GM18870 (cell line): ENCODE results near the gene SLN.

Experiments
- ATAC-seq: cut with Tn5 transposase; IDR thresholded peaks from one replicate; pipeline ENCODE4 v1.9.1; 2021; ENCODE audit warnings: moderate library complexity; ENCODE audit not compliant: unreplicated experiment

The SLN gene

DNA sequence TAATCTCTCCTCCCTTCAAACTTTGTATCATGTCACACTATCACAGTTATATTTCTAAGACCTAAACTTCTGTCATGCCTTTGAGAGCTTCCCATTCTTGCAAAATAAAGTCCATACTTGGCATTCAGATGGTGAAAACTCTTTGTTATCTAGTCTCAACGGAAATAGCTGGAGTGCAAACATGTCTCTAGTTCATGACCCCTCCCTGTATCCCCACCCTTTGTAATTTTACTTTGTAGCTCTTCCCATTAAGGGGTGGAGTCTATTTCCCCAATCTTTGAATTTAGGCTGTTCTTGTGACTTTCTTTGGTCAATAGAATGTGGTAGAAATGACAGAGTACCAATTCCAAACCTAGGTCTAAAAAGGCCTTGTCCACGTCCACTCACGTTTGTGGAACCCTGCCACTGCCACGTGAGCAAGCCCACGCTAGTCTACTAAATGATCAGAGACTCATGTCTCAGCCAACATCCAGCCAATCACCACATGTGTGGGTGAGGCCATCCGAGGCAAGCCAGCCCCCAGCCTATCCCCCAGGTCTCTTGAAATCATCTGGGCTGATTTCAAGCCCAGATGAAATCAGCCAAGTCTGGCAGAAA, 23.4 kb downstream of the SLN start:
- ATAC-seq, result no peak

DNA sequence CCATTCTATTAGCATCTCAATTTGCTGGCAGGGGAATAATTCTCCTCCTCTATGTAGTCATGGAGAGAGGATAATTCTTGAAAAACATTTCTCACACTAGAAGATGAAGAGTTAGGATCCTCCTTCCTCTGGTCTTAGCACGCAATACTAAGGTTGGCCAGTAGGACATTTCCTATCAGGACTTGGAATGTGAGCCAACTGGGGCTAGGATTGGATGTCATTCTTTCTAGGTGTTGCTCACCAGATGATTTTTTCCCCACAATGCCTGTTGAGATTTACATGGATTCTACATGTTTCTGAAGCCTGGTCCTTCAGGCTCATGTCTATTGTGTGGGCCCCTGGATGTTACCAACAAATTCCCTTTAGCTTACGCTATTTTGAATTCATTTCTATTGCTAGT, 28.0 kb downstream of the SLN start:
- ATAC-seq, result no peak

DNA sequence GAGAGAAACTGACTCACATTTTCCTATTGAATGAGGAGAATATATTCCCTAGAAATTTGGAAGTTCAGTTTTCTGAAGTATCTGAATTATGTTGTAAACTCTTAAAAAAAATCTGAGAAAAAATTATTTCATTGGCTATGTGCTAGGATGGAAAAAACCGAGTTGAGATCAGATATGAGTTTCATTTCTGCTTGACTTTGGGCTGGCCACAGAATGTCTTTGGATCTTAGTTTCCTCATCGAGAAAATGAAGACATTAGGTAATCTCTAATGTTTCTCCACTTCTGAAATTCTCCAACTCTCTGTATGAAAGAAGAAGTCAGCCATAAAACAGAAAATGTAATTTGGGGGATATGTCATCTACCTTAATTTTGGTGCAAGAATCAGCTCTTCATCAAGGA, 28.8 kb downstream of the SLN start:
- no peak for ATAC-seq

DNA sequence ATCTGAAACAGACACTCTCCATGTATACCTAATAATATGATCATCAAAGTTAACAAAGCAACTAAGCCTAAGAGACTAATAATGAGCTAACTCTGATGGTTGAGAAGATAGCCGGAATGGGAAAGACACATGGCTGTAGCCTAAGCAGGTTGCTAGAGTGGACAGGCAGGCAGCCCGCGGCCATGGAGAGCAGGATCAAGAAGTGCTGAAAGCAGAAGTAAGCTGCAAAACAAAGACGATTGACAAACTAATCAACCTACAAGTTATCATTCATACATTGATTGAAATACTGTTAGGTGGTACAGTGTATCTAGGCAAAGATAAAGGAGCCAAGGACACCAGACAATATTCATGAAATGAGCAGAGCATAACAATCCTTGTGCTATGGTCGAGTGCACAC, 29.3 kb downstream of the SLN start:
- ATAC-seq, result no peak

GRCh38 chr11:107682171-107682570, 29.7 kb downstream of the SLN start:
- no peak for ATAC-seq

DNA sequence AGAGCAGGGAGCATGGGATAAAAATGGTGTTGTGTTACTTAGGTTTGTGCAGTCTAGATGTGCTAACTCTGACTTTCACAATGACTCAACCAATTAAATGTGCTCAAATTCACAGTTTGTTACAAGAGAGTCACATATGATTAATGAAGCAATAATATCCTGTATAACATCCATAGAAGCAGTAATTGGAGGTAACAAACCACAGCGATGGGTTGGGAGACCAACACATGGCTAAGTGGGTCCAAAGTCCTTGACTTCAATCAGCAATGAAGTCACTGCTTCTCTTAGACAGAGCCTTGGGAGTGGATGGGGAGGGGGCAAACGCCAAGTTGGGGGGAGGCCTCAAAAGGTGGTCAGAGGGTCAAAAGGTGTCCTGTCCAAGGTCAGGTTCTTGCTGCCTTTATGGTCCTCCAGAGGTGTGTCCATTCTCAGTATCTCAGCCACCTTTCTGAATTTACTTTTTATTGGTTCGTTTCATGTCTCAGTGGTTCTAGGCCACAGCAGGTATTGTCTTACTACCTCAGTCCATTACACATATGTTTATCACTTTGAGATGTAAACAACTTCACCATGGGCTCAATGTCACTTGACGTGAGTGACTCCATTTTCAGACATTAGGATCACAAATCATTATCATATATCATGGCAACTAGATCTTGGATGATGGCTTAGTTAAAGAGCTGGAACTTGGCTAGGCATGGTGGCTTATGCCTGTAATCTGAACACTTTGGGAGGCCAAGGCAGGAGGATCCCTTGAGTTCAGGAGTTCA, 32.4 kb downstream of the SLN start:
- no peak for ATAC-seq

DNA sequence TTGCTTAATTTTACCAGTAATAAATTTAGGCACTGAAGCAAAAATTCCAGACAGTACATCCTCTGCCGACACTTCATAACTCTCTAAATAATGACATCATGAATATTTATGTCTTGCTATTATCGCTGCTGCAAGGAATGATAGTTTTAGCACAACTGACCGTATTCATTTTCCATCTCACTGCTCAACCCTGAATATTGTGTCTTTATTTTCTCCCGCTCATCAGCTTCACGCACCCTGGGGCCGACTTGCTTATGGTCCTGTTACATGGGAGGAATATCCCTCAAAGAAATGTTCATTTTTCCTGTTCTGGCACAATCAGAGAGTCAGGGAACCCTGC, 33.3 kb downstream of the SLN start:
- no peak for ATAC-seq

GRCh38 chr11:107677924-107678631, 33.8 kb downstream of the SLN start:
- ATAC-seq, result no peak

DNA sequence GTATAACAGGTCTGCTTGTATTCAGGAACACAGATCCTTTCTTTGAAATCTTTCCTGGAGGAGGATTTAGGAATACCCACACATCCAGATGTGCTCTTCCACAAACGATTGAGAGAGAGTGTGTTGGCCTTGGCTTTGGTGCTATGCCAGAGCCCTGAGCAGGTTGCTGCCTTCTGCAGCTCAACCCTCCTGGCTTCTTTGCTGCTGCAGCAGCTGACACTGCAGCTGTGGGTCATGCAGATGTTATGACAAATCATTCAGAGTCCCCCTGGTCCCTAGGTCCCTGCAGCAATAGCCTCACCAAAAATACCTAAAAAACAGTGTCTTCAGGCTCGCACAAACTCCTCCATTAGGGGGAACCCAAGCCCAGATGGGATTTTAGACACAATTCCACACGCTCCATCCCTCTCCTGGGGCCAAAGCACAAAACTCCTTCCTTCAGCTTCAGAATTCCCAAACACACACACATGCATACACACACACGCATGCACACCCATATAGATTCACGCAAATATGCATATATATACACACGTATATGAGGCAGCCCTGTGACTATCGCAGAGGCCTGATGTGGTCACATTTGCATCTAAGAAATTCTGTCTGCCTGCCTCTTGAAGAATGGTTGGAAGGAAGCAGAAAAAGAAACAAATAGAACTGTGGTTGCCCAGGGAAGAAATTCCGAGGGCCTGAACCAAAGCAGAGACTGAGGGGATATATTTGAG, 35.4 kb downstream of the SLN start:
- ATAC-seq, result no peak

- ATAC-seq, result peak; percentile 39
Observed at GRCh38 chr11:107675902-107676301, 36.0 kb downstream of the SLN start.

DNA sequence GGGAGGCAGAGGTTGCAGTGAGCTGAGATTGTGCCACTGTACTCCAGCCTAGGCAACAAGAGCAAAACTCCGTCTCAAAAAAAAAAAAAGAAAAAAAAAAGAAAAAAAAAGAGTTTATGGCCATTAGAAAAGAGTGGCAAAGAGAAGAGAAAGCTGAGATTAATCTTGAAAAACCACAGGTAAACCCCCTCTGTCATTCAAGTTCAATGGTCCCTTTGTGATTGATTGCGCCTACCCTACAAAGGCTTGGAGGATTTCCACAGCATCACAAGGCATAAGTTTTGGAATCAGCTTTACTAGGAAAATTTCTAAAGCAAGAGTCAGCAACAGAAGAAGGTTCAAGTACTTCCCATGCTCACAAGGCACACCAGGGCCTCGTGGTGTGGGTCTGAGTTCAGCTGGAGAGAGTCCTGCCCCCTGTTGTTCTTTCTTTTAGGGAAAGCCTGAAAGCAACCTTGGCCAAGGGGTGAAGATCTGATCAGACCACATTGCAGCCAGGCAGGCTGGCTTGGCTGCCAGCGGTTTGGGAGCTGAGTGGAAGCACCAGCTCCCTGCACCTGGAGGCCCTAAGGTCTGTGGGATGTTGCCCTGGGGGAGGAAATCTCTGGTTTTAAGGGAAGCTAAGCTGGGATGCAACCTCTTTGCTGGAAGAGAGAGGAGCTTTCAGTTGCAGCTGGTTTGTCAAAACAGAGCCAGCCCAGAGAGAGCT, 41.8 kb downstream of the SLN start:
- no peak for ATAC-seq

DNA sequence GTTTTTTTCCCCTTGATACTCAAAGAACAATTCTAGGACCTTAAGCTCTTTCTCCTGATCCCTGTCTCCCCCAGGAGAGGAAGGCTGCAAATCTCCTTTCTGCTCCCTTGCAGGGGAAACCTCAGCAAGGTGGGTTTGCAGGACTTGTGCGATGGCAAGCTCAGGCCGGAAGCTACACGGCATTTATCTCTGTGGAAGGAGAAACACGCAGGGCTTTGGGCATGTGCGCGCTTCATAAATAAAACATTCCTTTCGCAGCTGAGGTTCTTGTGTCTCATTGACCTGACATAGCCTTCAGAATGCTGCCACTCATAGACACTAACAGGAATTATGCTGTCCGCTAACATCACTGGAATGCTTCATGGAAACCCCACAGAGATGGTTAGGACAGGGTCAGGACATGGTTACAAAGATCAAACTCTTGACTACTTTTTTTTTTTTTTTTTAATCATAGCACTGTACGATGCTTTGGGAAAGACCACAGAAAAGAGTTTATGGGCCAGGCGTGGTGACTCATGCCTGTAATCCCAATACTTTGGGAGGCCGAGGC, 42.6 kb downstream of the SLN start:
- no peak for ATAC-seq

DNA sequence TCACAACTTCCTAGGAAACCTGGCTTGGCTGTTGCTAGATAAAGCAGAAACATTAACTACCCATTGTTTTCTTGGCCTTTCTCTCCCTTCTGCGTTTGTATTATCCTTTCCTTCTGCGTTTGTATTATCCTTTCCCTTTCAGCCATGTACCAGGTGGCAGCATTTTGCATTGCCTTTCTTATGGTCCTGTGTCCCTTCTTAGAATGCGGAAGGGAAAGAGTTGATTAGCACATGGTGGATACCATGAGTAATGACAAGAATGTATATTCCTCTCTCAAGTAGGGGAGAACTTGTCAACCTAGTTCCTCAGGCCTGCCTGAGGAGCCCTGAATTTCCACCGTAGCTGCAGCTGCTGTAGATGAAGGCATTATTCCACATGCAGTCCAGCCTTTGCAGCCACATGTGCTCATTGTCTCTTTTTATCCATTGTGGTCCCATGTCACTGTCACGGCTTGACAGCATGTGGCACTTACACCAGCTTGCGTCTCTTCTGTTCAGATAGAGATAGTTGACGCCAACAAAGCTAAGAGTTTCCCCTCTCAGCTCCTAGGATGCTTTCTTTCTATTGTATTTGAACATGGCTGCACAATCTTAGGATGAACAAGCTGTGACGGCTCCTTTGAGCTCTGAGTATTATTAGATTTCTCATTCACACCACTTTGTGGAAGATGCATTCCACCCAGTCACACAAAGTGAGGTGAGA, 44.8 kb downstream of the SLN start:
- no peak for ATAC-seq

GRCh38 chr11:107665018-107665417, 46.8 kb downstream of the SLN start:
- no peak for ATAC-seq

DNA sequence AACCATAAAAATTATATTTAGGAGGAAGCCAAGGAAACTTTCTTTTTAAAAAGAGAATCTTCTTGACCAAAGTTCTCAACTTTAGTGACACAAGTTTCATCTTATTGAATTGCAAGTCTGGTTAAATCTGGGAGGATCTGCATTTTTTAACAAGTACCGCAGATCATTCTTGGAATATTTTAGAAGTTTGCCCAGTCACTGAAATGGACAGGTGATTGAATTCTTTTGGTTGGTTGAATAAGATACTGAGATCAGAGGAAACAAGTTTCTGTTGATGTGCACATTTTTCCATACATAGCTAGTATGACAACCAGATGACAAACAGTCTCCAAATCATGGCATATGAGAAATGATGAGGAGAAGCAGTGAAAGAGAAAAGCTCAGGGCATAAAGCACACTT, 50.2 kb downstream of the SLN start:
- no peak for ATAC-seq

- no peak for ATAC-seq
Observed at GRCh38 chr11:107660066-107660465, 51.8 kb downstream of the SLN start.

GRCh38 chr11:107659310-107659709, 52.5 kb downstream of the SLN start:
- ATAC-seq, result no peak
